H1 (cell line): ENCODE data around the gene FAM186B. TPM values are rescaled to one million over a fixed set of nuclear protein-coding genes. Genes with fewer than 3 reads are reported as not detected.

Source experiments
- ASH2L ChIP-seq: fragments of 200-600, 300-600 bp; sonication (generic); IDR thresholded peaks from one replicate; pipeline ENCODE4 v1.7.1; 2017; ENCODE audit warnings: low read length
- BCL11A ChIP-seq, 2 experiments: IDR thresholded peaks; one replicate each; pipeline ENCODE4 v1.6.1; 2011; ENCODE audit warnings: low read depth in 2 of 2, low read length in 2 of 2, mild to moderate bottlenecking in 2 of 2
- FOSL1 ChIP-seq: IDR thresholded peaks from 2 replicates; pipeline ENCODE4 v1.6.1; 2011; ENCODE audit warnings: mild to moderate bottlenecking, low read depth, low read length, moderate library complexity; ENCODE audit not compliant: insufficient read depth
- RAD21 ChIP-seq, 2 experiments: IDR thresholded peaks in 1 of 2; conservative IDR thresholded peaks in 1 of 2; 2 replicates each; pipeline ENCODE4 v1.6.1; 2011; ENCODE audit warnings: low read depth in 2 of 2, low read length in 2 of 2, improper control_type of control experiment in 1 of 2, inconsistent platforms in 1 of 2, mild to moderate bottlenecking in 1 of 2, moderate library complexity in 1 of 2
- RBBP5 ChIP-seq: IDR thresholded peaks from 2 replicates; pipeline ENCODE4 v1.7.1; 2012; ENCODE audit warnings: low read depth, mild to moderate bottlenecking, inconsistent platforms, low read length, moderate library complexity, borderline replicate concordance
- SRF ChIP-seq: IDR thresholded peaks from 2 replicates; pipeline ENCODE4 v1.6.1; 2011; ENCODE audit warnings: mild to moderate bottlenecking, low read depth, low read length, moderate library complexity
- SUZ12 ChIP-seq: fragments of 200-600 bp; sonication (generic); IDR thresholded peaks from 2 replicates; pipeline ENCODE4 v1.6.1; 2012; ENCODE audit warnings: mild to moderate bottlenecking, inconsistent platforms, low read length, moderate library complexity, mixed read lengths
- TAF7 ChIP-seq: optimal IDR thresholded peaks from 2 replicates; pipeline ENCODE3; 2011; ENCODE audit warnings: low read depth, mild to moderate bottlenecking, inconsistent platforms, low read length, moderate library complexity, borderline replicate concordance
- TBP ChIP-seq: IDR thresholded peaks from 2 replicates; pipeline ENCODE4 v1.6.1; 2011; ENCODE audit warnings: low read depth, low read length, improper control_type of control experiment
- polyA plus RNA-seq, 7 experiments: library from polyadenylated mRNA; depleted of rRNA in 3 of 7; stranded (reverse) in 5 of 7; unstranded in 2 of 7; fragments of >200 nt in 5 of 7; fragments of 200-250 nt in 2 of 7; gene quantifications; 1 replicate in 5 of 7; 2 replicates in 1 of 7; 4 replicates in 1 of 7; pipeline versions ENCODE4 v1.2.1 to v1.2.3, GENCODE V29; 2011 to 2013; ENCODE audit warnings: missing spikeins in 2 of 7, mixed read lengths in 2 of 7
- total RNA-seq: library from RNA; stranded (reverse); fragmentation: NEBNext Ultra II Directional; extraction: Animal tissue kit (Norgen Biotek cat#: 25700); gene quantifications from 2 replicates; pipeline ENCODE4 v1.2.1, GENCODE V29; 2021

FAM186B gene
- total and polyA plus RNA-seq, 2 of the 8 experiments (the other 6 are each of a cell fraction or from before 2014, with no cell fraction given) = 0.12 to 0.73 TPM

- TF ChIP-seq RAD21 (IDR thresholded peaks at IDR 0.05 in 1 of 2, conservative IDR thresholded peaks at IDR 0.05 in 1 of 2; ENCODE audit: low read depth in 2 of 2, low read length in 2 of 2) (no peak), SRF (no peak), ASH2L (no peak), SUZ12 (no peak), BCL11A (IDR thresholded peaks at IDR 0.05; ENCODE audit: low read depth in 2 of 2, low read length in 2 of 2) (no peak), TBP (no peak), RBBP5 (no peak), FOSL1 (no peak), TAF7 (no peak)
Measured at GRCh38 chr12:49627752-49628360, 22.4 kb upstream of the FAM186B start (continued).
